Fibroblast of mammary gland (primary cell): ENCODE measurements around the gene CACNG3.

ENCODE experiments used
- DNase-seq: peaks from one replicate; pipeline ENCODE4 v3.0.0-alpha.2; 2010; ENCODE audit warnings: low read depth
- H3K4me3 ChIP-seq: 2 replicates; pipeline ENCODE4 v1.5.1; 2011; ENCODE audit warnings: low read depth, mild to moderate bottlenecking, low read length, moderate library complexity; ENCODE audit not compliant: control insufficient read depth
- CTCF ChIP-seq: conservative IDR thresholded peaks from 2 replicates; pipeline ENCODE4 v1.5.1; 2011; ENCODE audit warnings: low read depth, low read length, inconsistent platforms; ENCODE audit not compliant: control insufficient read depth, insufficient read depth

The CACNG3 gene

GRCh38 chr16:24319126-24319814, 63.1 kb downstream of the CACNG3 start:
- H3K4me3 ChIP-seq = no peak overlapping the region
- TF ChIP-seq CTCF = no peak
- DNase-seq = no peak

DNA sequence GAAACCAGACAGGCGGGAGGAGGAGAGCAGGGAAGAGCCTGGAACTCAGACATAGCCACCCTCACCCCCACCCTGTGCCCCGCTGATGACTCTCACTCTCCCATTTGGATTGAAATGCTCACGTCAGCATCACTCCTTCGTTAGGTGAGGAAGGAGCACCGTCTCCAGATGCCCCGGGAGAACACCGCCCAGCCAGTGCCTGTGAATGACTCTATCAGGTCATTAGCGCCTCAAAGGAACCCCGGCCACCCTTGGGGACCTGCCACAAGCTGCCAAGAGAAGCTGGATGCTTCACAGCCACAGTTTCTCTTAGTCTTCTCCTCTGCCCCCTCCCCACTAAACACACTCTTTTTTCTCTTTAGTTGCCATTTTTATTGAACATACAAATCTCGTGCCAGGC, 66.0 kb downstream of the CACNG3 start:
- H3K4me3 ChIP-seq = no peak overlapping the region
- no peak for DNase-seq
- TF ChIP-seq CTCF = no peak

GRCh38 chr16:24324421-24324820, 68.3 kb downstream of the CACNG3 start:
- no peak for DNase-seq
- TF ChIP-seq CTCF = no peak

GRCh38 chr16:24328835-24329452, 72.8 kb downstream of the CACNG3 start:
- no peak for TF ChIP-seq CTCF
- DNase-seq = no peak
- no peak overlapping the region for H3K4me3 ChIP-seq

More at GRCh38 chr16:24324421-24324820, 68.3 kb downstream of the CACNG3 start:
- no peak overlapping the region for H3K4me3 ChIP-seq

DNA sequence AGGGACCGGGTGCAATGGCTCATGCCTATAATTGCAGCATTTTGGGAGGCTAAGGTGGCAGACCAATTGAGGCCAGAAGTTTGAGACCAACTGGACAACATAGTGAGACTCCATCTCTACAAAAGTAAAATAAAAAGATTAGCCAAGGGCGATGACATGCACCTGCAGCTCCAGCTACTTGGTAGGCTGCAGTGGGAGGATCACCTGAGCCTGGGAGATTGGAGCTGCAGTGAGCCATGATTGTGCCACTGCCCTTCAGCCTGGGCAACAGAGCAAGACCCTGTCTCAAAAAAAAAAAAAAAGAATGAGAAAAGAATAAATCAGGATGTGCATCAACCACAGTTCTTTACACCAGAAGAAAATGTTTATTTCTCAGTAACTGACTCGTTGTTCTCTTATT, 76.0 kb downstream of the CACNG3 start:
- H3K4me3 ChIP-seq = no peak overlapping the region
- TF ChIP-seq CTCF = no peak
- DNase-seq = no peak

DNA sequence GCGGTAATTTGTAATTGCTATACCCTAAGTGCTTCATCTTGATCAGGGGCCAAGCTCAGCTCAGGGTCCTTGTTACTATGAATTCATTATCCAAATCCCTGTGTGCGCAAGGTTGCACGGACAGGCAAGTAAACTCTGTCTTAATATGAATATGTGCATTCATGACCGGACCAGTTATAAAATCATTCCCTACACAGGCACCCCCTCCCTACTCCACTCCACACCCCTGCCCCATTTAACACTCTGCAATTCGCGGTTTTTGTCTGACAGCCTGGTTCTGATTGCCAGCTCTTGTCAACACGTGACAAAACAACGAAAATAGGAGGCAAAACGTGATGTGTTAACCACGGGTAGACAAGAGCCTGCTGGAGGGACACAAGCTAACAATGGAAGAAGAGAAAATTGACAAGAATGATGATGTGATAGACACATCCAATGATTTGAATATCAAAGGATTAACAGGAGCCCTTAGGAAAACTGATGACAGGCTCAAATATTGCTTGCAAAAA, 76.5 kb downstream of the CACNG3 start:
- TF ChIP-seq CTCF = no peak
- DNase-seq = no peak
- no peak overlapping the region for H3K4me3 ChIP-seq
